Measurements from ENCODE around the gene TMEM255B. TPM values are rescaled to one million over a fixed set of nuclear protein-coding genes. Genes with fewer than 3 reads are reported as not detected.

The TMEM255B gene
- total RNA-seq, 1 experiment from 2014 or later, result 4.7 TPM

- Mint-ChIP-seq H3K27me3 (ENCODE audit: low read depth) (no peaks in the 10 kb centered on the region; the same call in 1 of the 2 replicates), H3K36me3 (peaks cover 3% of the 10 kb centered on the region; the same call in 1 of the 2 replicates), H3K9me3 (no peaks in the 10 kb centered on the region), H3K27ac (no peak overlapping the region), H3K4me3 (no peak overlapping the region), H3K4me1 (peaks cover 6% of the 10 kb centered on the region)
- DNase-seq (ENCODE audit: low spot score) (no peak), ATAC-seq (no peak)
- CTCF ChIA-PET, result interaction anchor here (1.7 kb wide), 1 partner anchor 86 kb away, joined by 4 read pairs; no protein-coding TSS in a partner anchor
- POLR2A ChIA-PET, result no interaction called here
- no peak for TF ChIP-seq TP53 (CRISPR knock-in tag; IDR thresholded peaks at IDR 0.05)
- TF ChIP-seq EMX1 (CRISPR knock-in tag; IDR thresholded peaks at IDR 0.05), result no peak
- no peak for TF ChIP-seq SMAD4 (CRISPR knock-in tag; IDR thresholded peaks at IDR 0.05)
- no peak for TF ChIP-seq CDX4 (CRISPR knock-in tag; IDR thresholded peaks at IDR 0.05; ENCODE audit: borderline replicate concordance)
- no peak for TF ChIP-seq ERG (CRISPR knock-in tag; IDR thresholded peaks at IDR 0.05)
- no peak for TF ChIP-seq IRF2 (CRISPR knock-in tag; IDR thresholded peaks at IDR 0.05; ENCODE audit: borderline replicate concordance, low read depth)
- no peak for TF ChIP-seq SMAD3 (CRISPR knock-in tag; IDR thresholded peaks at IDR 0.05; ENCODE audit: borderline replicate concordance)
- TF ChIP-seq ZNF317 (CRISPR knock-in tag; IDR thresholded peaks at IDR 0.05; ENCODE audit: borderline replicate concordance, low read depth), result no peak
- no peak for TF ChIP-seq RORB (CRISPR knock-in tag; IDR thresholded peaks at IDR 0.05)
- TF ChIP-seq NR1H2 (CRISPR knock-in tag; IDR thresholded peaks at IDR 0.05), result no peak
- TF ChIP-seq ZNF396 (CRISPR knock-in tag; IDR thresholded peaks at IDR 0.05; ENCODE audit: borderline replicate concordance), result no peak
- TF ChIP-seq PRDM15 (CRISPR knock-in tag; IDR thresholded peaks at IDR 0.05), result no peak
- no peak for TF ChIP-seq GRHL2 (CRISPR knock-in tag; IDR thresholded peaks at IDR 0.05; ENCODE audit: insufficient replicate concordance, severe bottlenecking)
Observed at GRCh38 chr13:113818700-113819295, 59.8 kb downstream of the TMEM255B start.

- H3K9me3 Mint-ChIP-seq, result no peaks in the 10 kb centered on the region
- ATAC-seq (no peak), DNase-seq (ENCODE audit: low spot score) (no peak)
- H3K27me3 Mint-ChIP-seq (ENCODE audit: low read depth), result no peaks in the 10 kb centered on the region; the same call in 1 of the 2 replicates
- H3K36me3 Mint-ChIP-seq, result peaks cover 3% of the 10 kb centered on the region; the same call in 1 of the 2 replicates
- CTCF ChIA-PET, result interaction anchor here (1.7 kb wide), 1 partner anchor 85 kb away, joined by 4 read pairs; no protein-coding TSS in a partner anchor
- H3K4me1 Mint-ChIP-seq, result peaks cover 6% of the 10 kb centered on the region
- no peak overlapping the region for H3K27ac Mint-ChIP-seq
- H3K4me3 Mint-ChIP-seq, result no peak overlapping the region
- POLR2A ChIA-PET, result no interaction called here
- TF ChIP-seq E2F4 (CRISPR knock-in tag; IDR thresholded peaks at IDR 0.05; ENCODE audit: borderline replicate concordance, low read depth) (no peak), ZNF281 (CRISPR knock-in tag; IDR thresholded peaks at IDR 0.05) (no peak), USF1 (CRISPR knock-in tag; IDR thresholded peaks at IDR 0.05) (no peak), E2F1 (CRISPR knock-in tag; IDR thresholded peaks at IDR 0.05) (no peak), TCF7 (CRISPR knock-in tag; IDR thresholded peaks at IDR 0.05; ENCODE audit: low read depth) (no peak), OVOL2 (CRISPR knock-in tag; IDR thresholded peaks at IDR 0.05; ENCODE audit: borderline replicate concordance) (no peak), AR (CRISPR knock-in tag; IDR thresholded peaks at IDR 0.05) (no peak)
Observed at GRCh38 chr13:113819341-113819730, 60.3 kb downstream of the TMEM255B start.
